ENCODE data around the gene PER2. TPM values are rescaled to one million over a fixed set of nuclear protein-coding genes. Genes with fewer than 3 reads are reported as not detected.

The PER2 gene
- total and polyA plus RNA-seq, 2 of the 4 experiments (the other 2 are of a cell fraction) = 1.7 to 3.2 TPM

DNA sequence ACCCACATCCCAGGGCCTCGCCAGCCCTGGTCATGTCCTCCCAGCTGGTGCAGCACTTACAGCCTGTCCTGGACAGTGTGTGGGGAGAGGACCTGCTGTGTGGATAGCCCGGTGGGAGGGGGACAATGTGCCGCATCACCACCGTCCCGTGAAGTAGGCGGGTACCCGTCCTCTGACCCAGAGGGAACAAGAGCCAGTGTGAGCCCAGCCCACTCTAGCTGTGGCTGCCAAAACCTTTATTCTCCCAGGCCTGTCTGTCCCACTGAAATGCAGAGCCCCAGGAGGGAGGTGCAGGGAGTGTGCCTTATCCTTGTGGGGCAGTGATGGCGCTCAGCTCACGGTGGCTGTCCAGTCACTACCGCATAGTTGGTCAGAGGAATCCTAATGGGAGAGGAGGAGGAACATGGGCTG lies 33.6 kb upstream of the PER2 start:
- dilution Hi-C loops (cut with HindIII; ENCODE audit: low sequenced_read_pairs, unreplicated experiment) (no loop called here), in situ Hi-C loops (cut with MboI; ENCODE audit: low sequenced_read_pairs) (no loop called here), intact Hi-C loops (cut with micrococcal nuclease) (no loop called here)
- Histone ChIP-seq H3K79me1 (ENCODE audit: low read depth in 1 of 2, low read length in 2 of 2) (peaks cover 18 to 38% of the 10 kb centered on the region in 2 experiments), H3K4me1 (ENCODE audit: control insufficient read depth, insufficient read depth, low read length) (peaks cover 7% of the 10 kb centered on the region), H3K14ac (replicated peaks; ENCODE audit: low read depth, low read length) (no peak overlapping the region), H3K36me3 (ENCODE audit: control insufficient read depth, insufficient read depth, low read length) (peaks cover 10% of the 10 kb centered on the region), H2BK20ac (ENCODE audit: low read depth, low read length) (no peak overlapping the region), H2AK9ac (replicated peaks; ENCODE audit: low read depth, low read length, poor library complexity) (peak overlapping the region; percentile 42), H3K4me3 (ENCODE audit: insufficient read depth, low read depth, low read length) (no peak overlapping the region), H3K56ac (ENCODE audit: extremely low read depth, insufficient read depth, low read length) (no peak overlapping the region), H3K4ac (ENCODE audit: low read depth, low read length) (no peak overlapping the region), H4K8ac (ENCODE audit: low read depth in 2 of 2, low read length in 2 of 2) (no peak overlapping the region), H3K9me3 (ENCODE audit: control insufficient read depth, insufficient read depth, low read length) (no peaks in the 10 kb centered on the region), H2BK120ac (ENCODE audit: low read depth, low read length) (no peak overlapping the region), H4K5ac (ENCODE audit: low read depth, low read length) (no peak overlapping the region), H4K91ac (ENCODE audit: insufficient read depth, low read depth, low read length) (no peak overlapping the region), H4K20me1 (ENCODE audit: insufficient read depth, low read length) (no peaks in the 10 kb centered on the region; the same call in 1 of the 2 replicates), H3K27me3 (ENCODE audit: control insufficient read depth, insufficient read depth, low read length) (no peaks in the 10 kb centered on the region), H2AK5ac (ENCODE audit: low read depth, low read length) (no peak overlapping the region), H3K18ac (ENCODE audit: low read depth, low read length) (no peak overlapping the region), H3K27ac (ENCODE audit: insufficient read depth, low read length) (no peak overlapping the region), H3K23ac (ENCODE audit: low read depth, low read length) (no peak overlapping the region; the same call in 1 of the 2 replicates), H2AFZ (replicated peaks; ENCODE audit: low read length, poor library complexity) (no peak overlapping the region), H2BK15ac (ENCODE audit: low read depth, low read length) (no peak overlapping the region), H3K9ac (ENCODE audit: low read depth, low read length) (no peak overlapping the region), H3K4me2 (ENCODE audit: low read depth, low read length) (no peak overlapping the region; the same call in 1 of the 2 replicates), H3K9me1 (ENCODE audit: insufficient read depth, low read length) (peaks cover 20% of the 10 kb centered on the region), H2BK5ac (ENCODE audit: low read depth, low read length, poor library complexity, severe bottlenecking) (no peak overlapping the region)
- 100% methylated on average over 1 of the region's 10 CpGs; no CpG with 5 or more reads in 1 of the 2 experiments for WGBS, 2 experiments (ENCODE audit: extremely low coverage in 2 of 2, insufficient read length in 1 of 2)
- no peak for ATAC-seq (ENCODE audit: low read depth)
- DNase-seq = no peak
- TF ChIP-seq SMC3 (IDR thresholded peaks at IDR 0.05; ENCODE audit: low read depth, low read length) (no peak), RCOR1 (IDR thresholded peaks at IDR 0.05; ENCODE audit: insufficient replicate concordance, low read length) (no peak), MAFK (IDR thresholded peaks at IDR 0.05; ENCODE audit: low read depth, low read length) (no peak), MAZ (IDR thresholded peaks at IDR 0.05; ENCODE audit: borderline replicate concordance, low read depth, low read length) (no peak), CHD1 (IDR thresholded peaks at IDR 0.05; ENCODE audit: low read depth, low read length) (no peak), NFE2L2 (IDR thresholded peaks at IDR 0.05; ENCODE audit: low read depth, low read length) (no peak), RFX5 (IDR thresholded peaks at IDR 0.05; ENCODE audit: low read depth, low read length) (no peak), CEBPB (IDR thresholded peaks at IDR 0.05; ENCODE audit: low read depth, low read length) (no peak), BHLHE40 (IDR thresholded peaks at IDR 0.05; ENCODE audit: low read depth, low read length) (no peak), RAD21 (IDR thresholded peaks at IDR 0.05; ENCODE audit: low read length) (no peak), FOS (IDR thresholded peaks at IDR 0.05; ENCODE audit: low read depth, low read length) (no peak), POLR2A (IDR thresholded peaks at IDR 0.05; ENCODE audit: low read depth, low read length) (no peak), MXI1 (IDR thresholded peaks at IDR 0.05; ENCODE audit: borderline replicate concordance, low read depth, low read length) (no peak)
- TF ChIP-seq, protein P1, sequence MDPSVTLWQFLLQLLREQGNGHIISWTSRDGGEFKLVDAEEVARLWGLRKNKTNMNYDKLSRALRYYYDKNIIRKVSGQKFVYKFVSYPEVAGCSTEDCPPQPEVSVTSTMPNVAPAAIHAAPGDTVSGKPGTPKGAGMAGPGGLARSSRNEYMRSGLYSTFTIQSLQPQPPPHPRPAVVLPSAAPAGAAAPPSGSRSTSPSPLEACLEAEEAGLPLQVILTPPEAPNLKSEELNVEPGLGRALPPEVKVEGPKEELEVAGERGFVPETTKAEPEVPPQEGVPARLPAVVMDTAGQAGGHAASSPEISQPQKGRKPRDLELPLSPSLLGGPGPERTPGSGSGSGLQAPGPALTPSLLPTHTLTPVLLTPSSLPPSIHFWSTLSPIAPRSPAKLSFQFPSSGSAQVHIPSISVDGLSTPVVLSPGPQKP (IDR thresholded peaks at IDR 0.05; ENCODE audit: borderline replicate concordance, low read depth, low read length) = no peak
- TF ChIP-seq, protein P2, sequence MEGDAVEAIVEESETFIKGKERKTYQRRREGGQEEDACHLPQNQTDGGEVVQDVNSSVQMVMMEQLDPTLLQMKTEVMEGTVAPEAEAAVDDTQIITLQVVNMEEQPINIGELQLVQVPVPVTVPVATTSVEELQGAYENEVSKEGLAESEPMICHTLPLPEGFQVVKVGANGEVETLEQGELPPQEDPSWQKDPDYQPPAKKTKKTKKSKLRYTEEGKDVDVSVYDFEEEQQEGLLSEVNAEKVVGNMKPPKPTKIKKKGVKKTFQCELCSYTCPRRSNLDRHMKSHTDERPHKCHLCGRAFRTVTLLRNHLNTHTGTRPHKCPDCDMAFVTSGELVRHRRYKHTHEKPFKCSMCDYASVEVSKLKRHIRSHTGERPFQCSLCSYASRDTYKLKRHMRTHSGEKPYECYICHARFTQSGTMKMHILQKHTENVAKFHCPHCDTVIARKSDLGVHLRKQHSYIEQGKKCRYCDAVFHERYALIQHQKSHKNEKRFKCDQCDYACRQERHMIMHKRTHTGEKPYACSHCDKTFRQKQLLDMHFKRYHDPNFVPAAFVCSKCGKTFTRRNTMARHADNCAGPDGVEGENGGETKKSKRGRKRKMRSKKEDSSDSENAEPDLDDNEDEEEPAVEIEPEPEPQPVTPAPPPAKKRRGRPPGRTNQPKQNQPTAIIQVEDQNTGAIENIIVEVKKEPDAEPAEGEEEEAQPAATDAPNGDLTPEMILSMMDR (conservative IDR thresholded peaks at IDR 0.05; ENCODE audit: low read depth, low read length) = no peak
- TF ChIP-seq, protein P3, sequence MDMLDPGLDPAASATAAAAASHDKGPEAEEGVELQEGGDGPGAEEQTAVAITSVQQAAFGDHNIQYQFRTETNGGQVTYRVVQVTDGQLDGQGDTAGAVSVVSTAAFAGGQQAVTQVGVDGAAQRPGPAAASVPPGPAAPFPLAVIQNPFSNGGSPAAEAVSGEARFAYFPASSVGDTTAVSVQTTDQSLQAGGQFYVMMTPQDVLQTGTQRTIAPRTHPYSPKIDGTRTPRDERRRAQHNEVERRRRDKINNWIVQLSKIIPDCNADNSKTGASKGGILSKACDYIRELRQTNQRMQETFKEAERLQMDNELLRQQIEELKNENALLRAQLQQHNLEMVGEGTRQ (IDR thresholded peaks at IDR 0.05; ENCODE audit: low read depth, low read length) = no peak
- CTCF ChIA-PET = interaction anchor here (0.8 kb wide), 1 partner anchor 463 kb away, joined by 3 read pairs; no protein-coding TSS in a partner anchor
- BruUV-seq (replicated peaks) = no TSS peak
- POLR2A ChIA-PET (ENCODE audit: unreplicated experiment) = no interaction called here

All from IMR-90 (cell line).